AG09319 (cell line): ENCODE data around the gene PDIA3.
"Not testable (repeated sequence)": the region's sequence is repeated elsewhere in the genome, so short reads cannot be mapped to it uniquely, and the experiment has no call there.

ENCODE experiments used
- DNase-seq: peaks from one replicate; pipeline ENCODE4 v3.0.0-alpha.2; 2010; ENCODE audit warnings: low read depth; ENCODE audit errors: extremely low read depth
- TF ChIP-seq, protein P1 (sequence below): IDR thresholded peaks from 2 replicates; pipeline ENCODE4 v1.5.1; 2011; ENCODE audit warnings: low read depth, mild to moderate bottlenecking, inconsistent platforms, low read length, moderate library complexity

The PDIA3 gene

DNA sequence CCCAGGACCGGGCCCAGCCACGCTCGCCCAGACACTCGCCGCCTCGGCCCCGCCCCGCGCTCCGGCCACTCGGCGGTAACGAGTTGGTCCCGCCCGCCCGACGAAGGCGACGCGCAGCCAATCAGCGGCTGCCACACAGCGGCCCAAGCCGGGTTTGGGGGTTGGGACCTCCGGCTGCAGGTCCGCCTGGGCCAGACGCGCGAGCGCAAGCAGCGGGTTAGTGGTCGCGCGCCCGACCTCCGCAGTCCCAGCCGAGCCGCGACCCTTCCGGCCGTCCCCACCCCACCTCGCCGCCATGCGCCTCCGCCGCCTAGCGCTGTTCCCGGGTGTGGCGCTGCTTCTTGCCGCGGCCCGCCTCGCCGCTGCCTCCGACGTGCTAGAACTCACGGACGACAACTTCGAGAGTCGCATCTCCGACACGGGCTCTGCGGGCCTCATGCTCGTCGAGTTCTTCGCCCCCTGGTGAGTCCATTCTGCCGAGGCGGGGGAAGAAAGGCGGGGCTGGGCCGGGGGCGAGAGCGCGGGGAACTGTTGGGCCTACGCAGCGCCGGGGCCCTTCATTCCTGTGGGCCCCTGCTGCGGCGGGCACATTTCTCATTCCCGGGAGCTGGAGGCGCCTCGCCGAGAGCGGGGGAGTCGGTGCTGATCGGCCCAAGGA, at the start of gene PDIA3:
Gene PDIA3 (plus strand): TSS at position 194 of the 658 bp plus-strand sequence. CDS start 102 bp downstream, at position 296.
- peak; percentile 70 for DNase-seq

DNA sequence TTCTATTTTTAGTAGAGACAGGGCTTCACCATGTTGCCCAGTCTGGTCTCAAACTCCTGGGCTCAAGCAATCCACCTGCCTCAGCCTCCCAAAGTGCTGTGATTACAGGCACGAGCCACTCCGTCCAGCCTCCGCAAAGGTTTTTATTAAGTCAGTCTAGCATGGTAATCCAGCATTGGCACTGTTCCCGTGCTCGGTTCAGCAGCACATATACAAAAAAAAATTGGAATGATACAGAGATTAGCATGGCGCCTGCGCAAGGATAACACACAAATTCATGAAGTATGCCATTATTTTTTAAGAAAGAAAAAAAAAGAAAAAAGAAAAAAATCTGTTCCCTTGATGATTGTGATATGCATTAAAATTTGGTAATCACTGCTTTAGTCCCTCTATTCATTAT, 44.1 kb upstream of the PDIA3 start:
- TF ChIP-seq, protein P1, sequence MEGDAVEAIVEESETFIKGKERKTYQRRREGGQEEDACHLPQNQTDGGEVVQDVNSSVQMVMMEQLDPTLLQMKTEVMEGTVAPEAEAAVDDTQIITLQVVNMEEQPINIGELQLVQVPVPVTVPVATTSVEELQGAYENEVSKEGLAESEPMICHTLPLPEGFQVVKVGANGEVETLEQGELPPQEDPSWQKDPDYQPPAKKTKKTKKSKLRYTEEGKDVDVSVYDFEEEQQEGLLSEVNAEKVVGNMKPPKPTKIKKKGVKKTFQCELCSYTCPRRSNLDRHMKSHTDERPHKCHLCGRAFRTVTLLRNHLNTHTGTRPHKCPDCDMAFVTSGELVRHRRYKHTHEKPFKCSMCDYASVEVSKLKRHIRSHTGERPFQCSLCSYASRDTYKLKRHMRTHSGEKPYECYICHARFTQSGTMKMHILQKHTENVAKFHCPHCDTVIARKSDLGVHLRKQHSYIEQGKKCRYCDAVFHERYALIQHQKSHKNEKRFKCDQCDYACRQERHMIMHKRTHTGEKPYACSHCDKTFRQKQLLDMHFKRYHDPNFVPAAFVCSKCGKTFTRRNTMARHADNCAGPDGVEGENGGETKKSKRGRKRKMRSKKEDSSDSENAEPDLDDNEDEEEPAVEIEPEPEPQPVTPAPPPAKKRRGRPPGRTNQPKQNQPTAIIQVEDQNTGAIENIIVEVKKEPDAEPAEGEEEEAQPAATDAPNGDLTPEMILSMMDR: no peak
- no peak for DNase-seq

DNA sequence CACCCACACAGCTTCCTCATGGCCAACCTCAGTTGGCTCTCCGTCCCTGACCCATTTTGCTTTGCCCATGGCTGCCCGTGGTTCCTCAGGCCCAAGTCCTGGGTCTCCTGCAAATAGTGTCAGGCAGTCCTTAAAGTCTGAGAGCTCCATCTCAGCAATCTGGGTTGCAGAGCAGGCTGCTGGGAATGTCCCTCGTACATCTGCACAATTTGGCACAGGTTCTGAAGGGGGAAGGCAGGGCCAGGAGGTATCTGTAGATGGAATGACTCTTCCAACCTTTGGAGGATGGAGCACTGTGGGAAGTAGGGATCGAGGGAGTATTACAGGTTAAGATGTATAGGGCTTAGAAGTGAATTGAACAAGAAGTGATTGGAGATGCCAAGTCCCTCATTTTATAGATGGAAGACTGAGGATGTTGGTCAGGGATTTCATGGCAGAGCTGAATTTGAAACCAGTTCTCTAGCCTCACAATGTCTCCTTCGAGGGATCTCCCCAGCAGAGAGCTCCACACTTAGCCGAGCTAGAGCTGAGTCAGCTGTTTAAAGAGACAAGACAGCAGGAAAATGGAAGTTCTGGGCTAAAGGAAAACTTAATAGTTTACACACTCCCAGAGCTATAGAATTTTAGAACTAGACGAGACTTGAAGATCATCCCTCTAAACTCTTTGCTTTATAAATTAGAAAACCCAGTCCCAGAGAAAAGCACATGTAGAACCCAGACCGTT, 43.4 kb upstream of the PDIA3 start:
- DNase-seq: no peak
- TF ChIP-seq, protein P1: no peak

DNA sequence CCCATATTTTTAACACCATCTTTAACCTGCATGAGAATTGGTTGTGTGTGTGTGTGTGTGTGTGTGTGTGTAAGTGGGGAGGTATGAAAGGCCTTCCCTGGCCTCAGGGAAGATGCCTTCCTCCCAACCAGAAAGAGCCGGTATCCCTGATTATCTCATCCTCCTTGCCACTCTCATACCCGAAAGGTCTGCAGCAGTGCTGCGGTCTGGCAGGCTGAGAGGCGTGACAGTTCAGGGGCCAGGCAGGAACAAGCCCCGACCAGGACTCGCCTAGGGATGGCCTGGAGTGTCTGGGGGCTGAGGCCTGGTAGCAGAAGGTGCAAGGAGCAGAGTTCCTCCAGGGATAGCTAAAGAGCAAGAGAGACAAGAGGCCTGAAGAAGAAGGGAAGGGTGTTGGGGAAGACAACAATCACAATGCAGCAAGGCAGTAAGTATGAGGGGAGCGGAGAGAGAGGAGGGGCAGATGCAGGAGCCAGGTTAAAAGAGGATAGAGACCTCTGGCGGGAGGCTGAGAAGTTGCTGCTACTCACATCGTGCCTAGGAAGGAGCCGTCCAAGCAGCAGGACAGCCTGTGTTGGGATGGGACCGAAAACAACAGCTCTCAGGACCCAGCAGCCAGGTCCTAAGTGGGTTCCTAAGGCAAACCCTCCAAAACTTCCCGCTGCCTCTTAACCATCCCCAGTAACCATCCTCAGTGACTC, 35.7 kb upstream of the PDIA3 start:
- DNase-seq: not testable (repeated sequence)

DNA sequence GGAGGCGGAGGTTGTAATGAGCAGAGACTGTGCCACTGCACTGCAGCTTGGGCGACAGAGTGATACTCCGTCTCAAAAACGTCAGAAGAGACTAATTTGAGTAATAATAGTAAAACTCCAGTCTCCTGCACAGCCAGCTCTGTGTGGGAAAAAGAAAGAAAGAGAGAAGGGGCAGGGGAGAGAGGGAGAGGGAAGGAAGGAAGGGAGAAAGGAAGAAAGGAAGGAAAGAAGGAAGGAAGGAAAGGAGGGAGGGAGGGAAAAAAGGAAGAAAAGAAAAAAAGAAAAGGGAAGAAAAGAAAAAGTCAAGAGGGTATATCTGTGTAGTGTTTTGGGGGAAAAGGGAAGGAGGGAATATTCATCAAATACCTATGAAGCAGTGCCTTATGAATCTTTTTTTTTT, 23.1 kb upstream of the PDIA3 start:
- TF ChIP-seq, protein P1: no peak
- DNase-seq: no peak

DNA sequence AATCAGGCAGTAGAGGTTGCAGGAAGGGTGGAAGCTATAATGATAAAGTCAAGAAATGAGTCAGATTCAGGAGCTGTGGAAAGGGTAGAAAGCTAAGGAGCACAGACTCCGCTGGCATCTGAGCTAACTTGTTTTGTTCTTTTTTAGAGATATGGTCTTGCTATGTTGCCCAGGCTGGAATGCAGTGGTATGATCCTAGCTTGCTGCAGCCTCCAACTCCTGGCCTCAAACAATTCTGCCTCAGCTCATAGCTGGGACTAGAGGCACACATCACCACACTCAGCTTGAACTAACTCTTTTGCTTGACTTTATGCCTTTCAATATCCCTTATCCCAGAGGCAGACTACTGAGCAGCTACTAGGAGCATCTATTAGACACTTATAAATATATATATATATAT, 19.9 kb upstream of the PDIA3 start:
- not testable (repeated sequence) for DNase-seq

DNA sequence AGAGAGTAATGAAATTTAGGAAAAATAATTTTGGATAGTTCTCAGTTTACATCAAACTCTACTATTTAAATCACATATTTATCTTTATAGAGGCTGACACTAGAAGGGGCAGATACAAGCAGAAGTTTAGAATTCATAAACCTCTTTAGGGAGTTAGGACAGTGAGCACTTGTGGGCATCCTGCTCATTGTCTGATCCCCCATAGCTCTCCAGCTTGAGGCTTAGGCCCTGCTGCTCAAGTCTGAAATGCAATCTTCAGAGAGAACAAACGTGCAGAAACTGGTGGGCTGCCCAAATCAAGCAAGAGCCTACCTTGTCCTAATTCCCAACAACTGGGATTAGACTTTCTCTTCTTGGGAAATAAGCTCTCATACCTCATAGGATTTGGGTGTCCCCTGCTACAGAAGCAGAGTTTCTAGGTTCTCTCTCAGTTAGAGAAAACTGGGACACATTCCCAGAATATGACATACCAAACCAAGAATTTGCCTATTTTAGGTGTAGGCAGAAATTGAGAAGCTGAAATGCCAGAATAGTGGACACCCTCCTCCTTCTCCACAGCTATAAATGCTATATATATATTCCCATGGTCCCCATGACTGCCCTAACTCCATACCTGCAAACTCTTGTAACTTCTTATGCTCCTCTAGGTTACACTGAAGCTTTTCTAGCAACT, 18.0 kb upstream of the PDIA3 start:
- not testable (repeated sequence) for DNase-seq

DNA sequence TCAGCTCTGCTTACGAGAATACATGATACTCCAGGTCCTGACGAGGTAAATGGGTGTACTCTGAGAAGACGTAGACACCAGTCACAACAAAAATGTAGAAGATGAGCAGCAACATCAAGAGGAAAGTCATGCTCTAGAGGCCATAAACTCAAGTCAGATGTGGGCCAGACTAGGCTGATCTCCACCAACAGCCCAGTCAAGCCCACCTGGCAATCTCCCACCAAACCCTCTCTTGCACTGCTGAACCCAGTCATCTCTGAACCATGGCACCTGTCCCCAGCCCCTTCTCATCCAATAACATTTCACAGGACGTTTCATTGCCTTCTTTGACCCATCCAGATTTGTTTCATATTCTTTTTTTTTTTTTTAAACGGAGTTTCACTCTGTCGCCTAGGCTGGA, 10.8 kb upstream of the PDIA3 start:
- no peak for DNase-seq
- TF ChIP-seq, protein P1: no peak

DNA sequence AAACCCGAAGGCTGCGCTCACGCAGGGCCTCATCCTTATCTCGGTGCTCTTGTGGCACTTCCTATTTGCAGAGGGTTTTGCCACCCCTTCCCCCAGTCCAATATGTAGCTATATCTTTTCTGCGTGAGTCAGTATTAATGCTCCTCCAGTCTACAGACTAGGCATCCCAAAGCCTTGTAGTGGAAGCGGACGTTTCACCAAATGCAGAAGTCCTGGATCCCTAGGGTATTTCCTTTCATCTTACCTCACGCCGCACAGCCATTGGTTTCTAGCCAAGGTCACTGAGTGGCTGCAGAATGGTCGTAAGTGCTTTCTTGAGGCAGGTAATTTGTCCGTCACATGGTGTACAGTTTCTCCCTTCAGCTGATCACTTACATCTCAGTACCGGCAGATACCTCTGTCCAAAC, 668 bp downstream of the PDIA3 start:
- not testable (repeated sequence) for DNase-seq
